ENCODE data around the gene RPGR. TPM values are rescaled to one million over a fixed set of nuclear protein-coding genes. Genes with fewer than 3 reads are reported as not detected.

Gene RPGR
- polyA plus RNA-seq, 2 donors: 4.3 to 10.0 TPM

- Histone ChIP-seq H3K4me3 (ENCODE audit: low read depth in 1 of 2, low read length in 2 of 2) (no peak overlapping the region), H3K27me3 (ENCODE audit: control insufficient read depth in 1 of 2, insufficient read depth in 2 of 2, low read length in 2 of 2) (no peaks in the 10 kb centered on the region), H3K9me3 (ENCODE audit: control insufficient read depth in 2 of 2, insufficient read depth in 1 of 2, low read depth in 1 of 2, low read length in 1 of 2) (no peaks in the 10 kb centered on the region), H3K27ac (ENCODE audit: low read depth in 2 of 2, low read length in 1 of 2) (no peak overlapping the region), H3K4me1 (ENCODE audit: control insufficient read depth in 2 of 2, insufficient read depth in 2 of 2, low read length in 1 of 2) (no peaks in the 10 kb centered on the region), H3K36me3 (ENCODE audit: control insufficient read depth in 2 of 2, insufficient read depth in 2 of 2, low read length in 1 of 2) (no peaks in the 10 kb centered on the region)
- 73 to 74% methylated on average over 3 of the region's 3 CpGs for WGBS, 2 donors
Observed at GRCh38 chrX:38305971-38306370, 21.3 kb downstream of the RPGR start.

- no peaks in the 10 kb centered on the region for H3K4me1 ChIP-seq (ENCODE audit: control insufficient read depth in 2 of 2, insufficient read depth in 2 of 2, low read length in 1 of 2)
Observed at GRCh38 chrX:38304010-38304409, 23.3 kb downstream of the RPGR start.

GRCh38 chrX:38293741-38294140 is 33.6 kb downstream of the RPGR start:
- 49 to 72% methylated on average over 2 of the region's 2 CpGs for WGBS, 2 donors
- Histone ChIP-seq H3K36me3 (ENCODE audit: control insufficient read depth in 2 of 2, insufficient read depth in 2 of 2, low read length in 1 of 2) (no peaks in the 10 kb centered on the region), H3K4me3 (ENCODE audit: low read depth in 1 of 2, low read length in 2 of 2) (no peak overlapping the region), H3K27me3 (ENCODE audit: control insufficient read depth in 1 of 2, insufficient read depth in 2 of 2, low read length in 2 of 2) (no peaks in the 10 kb centered on the region), H3K9me3 (ENCODE audit: control insufficient read depth in 2 of 2, insufficient read depth in 1 of 2, low read depth in 1 of 2, low read length in 1 of 2) (peaks cover 0 to 3% of the 10 kb centered on the region in 2 donors), H3K27ac (ENCODE audit: low read depth in 2 of 2, low read length in 1 of 2) (no peak overlapping the region), H3K4me1 (ENCODE audit: control insufficient read depth in 2 of 2, insufficient read depth in 2 of 2, low read length in 1 of 2) (no peaks in the 10 kb centered on the region)

More at GRCh38 chrX:38304010-38304409, 23.3 kb downstream of the RPGR start:
- H3K27ac ChIP-seq (ENCODE audit: low read depth in 2 of 2, low read length in 1 of 2): no peak overlapping the region
- no peaks in the 10 kb centered on the region for H3K9me3 ChIP-seq (ENCODE audit: control insufficient read depth in 2 of 2, insufficient read depth in 1 of 2, low read depth in 1 of 2, low read length in 1 of 2)
- H3K4me3 ChIP-seq (ENCODE audit: low read depth in 1 of 2, low read length in 2 of 2): no peak overlapping the region
- 49 to 58% methylated on average over 4 of the region's 4 CpGs for WGBS, 2 donors
- H3K27me3 ChIP-seq (ENCODE audit: control insufficient read depth in 1 of 2, insufficient read depth in 2 of 2, low read length in 2 of 2): no peaks in the 10 kb centered on the region
- H3K36me3 ChIP-seq (ENCODE audit: control insufficient read depth in 2 of 2, insufficient read depth in 2 of 2, low read length in 1 of 2): no peaks in the 10 kb centered on the region

- H3K36me3 ChIP-seq (ENCODE audit: control insufficient read depth in 2 of 2, insufficient read depth in 2 of 2, low read length in 1 of 2): no peaks in the 10 kb centered on the region
- no peak overlapping the region for H3K4me3 ChIP-seq (ENCODE audit: low read depth in 1 of 2, low read length in 2 of 2)
- peaks cover 0 to 3% of the 10 kb centered on the region in 2 donors for H3K9me3 ChIP-seq (ENCODE audit: control insufficient read depth in 2 of 2, insufficient read depth in 1 of 2, low read depth in 1 of 2, low read length in 1 of 2)
- 84 to 95% methylated on average over 5 of the region's 5 CpGs for WGBS, 2 donors
- no peaks in the 10 kb centered on the region for H3K4me1 ChIP-seq (ENCODE audit: control insufficient read depth in 2 of 2, insufficient read depth in 2 of 2, low read length in 1 of 2)
- H3K27me3 ChIP-seq (ENCODE audit: control insufficient read depth in 1 of 2, insufficient read depth in 2 of 2, low read length in 2 of 2): no peaks in the 10 kb centered on the region
- H3K27ac ChIP-seq (ENCODE audit: low read depth in 2 of 2, low read length in 1 of 2): no peak overlapping the region
Observed at GRCh38 chrX:38287674-38288073, 39.6 kb downstream of the RPGR start.

- 93 to 95% methylated on average over 1 of the region's 1 CpG for WGBS, 2 donors
Observed at GRCh38 chrX:38285649-38286048, 41.7 kb downstream of the RPGR start.

GRCh38 chrX:38282049-38282448 is 45.3 kb downstream of the RPGR start:
- Histone ChIP-seq H3K36me3 (ENCODE audit: control insufficient read depth in 2 of 2, insufficient read depth in 2 of 2, low read length in 1 of 2) (no peaks in the 10 kb centered on the region), H3K27me3 (ENCODE audit: control insufficient read depth in 1 of 2, insufficient read depth in 2 of 2, low read length in 2 of 2) (no peaks in the 10 kb centered on the region), H3K9me3 (ENCODE audit: control insufficient read depth in 2 of 2, insufficient read depth in 1 of 2, low read depth in 1 of 2, low read length in 1 of 2) (no peaks in the 10 kb centered on the region), H3K27ac (ENCODE audit: low read depth in 2 of 2, low read length in 1 of 2) (no peak overlapping the region), H3K4me3 (ENCODE audit: low read depth in 1 of 2, low read length in 2 of 2) (no peak overlapping the region), H3K4me1 (ENCODE audit: control insufficient read depth in 2 of 2, insufficient read depth in 2 of 2, low read length in 1 of 2) (no peaks in the 10 kb centered on the region)
- 63 to 81% methylated on average over 1 of the region's 1 CpG for WGBS, 2 donors

More at GRCh38 chrX:38285649-38286048, 41.7 kb downstream of the RPGR start:
- Histone ChIP-seq H3K4me3 (ENCODE audit: low read depth in 1 of 2, low read length in 2 of 2) (no peak overlapping the region), H3K9me3 (ENCODE audit: control insufficient read depth in 2 of 2, insufficient read depth in 1 of 2, low read depth in 1 of 2, low read length in 1 of 2) (no peaks in the 10 kb centered on the region), H3K36me3 (ENCODE audit: control insufficient read depth in 2 of 2, insufficient read depth in 2 of 2, low read length in 1 of 2) (no peaks in the 10 kb centered on the region), H3K4me1 (ENCODE audit: control insufficient read depth in 2 of 2, insufficient read depth in 2 of 2, low read length in 1 of 2) (no peaks in the 10 kb centered on the region), H3K27me3 (ENCODE audit: control insufficient read depth in 1 of 2, insufficient read depth in 2 of 2, low read length in 2 of 2) (no peaks in the 10 kb centered on the region), H3K27ac (ENCODE audit: low read depth in 2 of 2, low read length in 1 of 2) (no peak overlapping the region)

- Histone ChIP-seq H3K4me1 (ENCODE audit: control insufficient read depth in 2 of 2, insufficient read depth in 2 of 2, low read length in 1 of 2) (no peaks in the 10 kb centered on the region), H3K36me3 (ENCODE audit: control insufficient read depth in 2 of 2, insufficient read depth in 2 of 2, low read length in 1 of 2) (no peaks in the 10 kb centered on the region), H3K27me3 (ENCODE audit: control insufficient read depth in 1 of 2, insufficient read depth in 2 of 2, low read length in 2 of 2) (no peaks in the 10 kb centered on the region), H3K4me3 (ENCODE audit: low read depth in 1 of 2, low read length in 2 of 2) (no peak overlapping the region), H3K9me3 (ENCODE audit: control insufficient read depth in 2 of 2, insufficient read depth in 1 of 2, low read depth in 1 of 2, low read length in 1 of 2) (no peaks in the 10 kb centered on the region), H3K27ac (ENCODE audit: low read depth in 2 of 2, low read length in 1 of 2) (no peak overlapping the region)
- WGBS, 2 donors: 62 to 73% methylated on average over 2 of the region's 2 CpGs
Observed at GRCh38 chrX:38279188-38279587, 48.1 kb downstream of the RPGR start.

GRCh38 chrX:38278682-38279081 is 48.6 kb downstream of the RPGR start:
- 46 to 56% methylated on average over 1 of the region's 1 CpG for WGBS, 2 donors

GRCh38 chrX:38277802-38278201 is 49.5 kb downstream of the RPGR start:
- Histone ChIP-seq H3K27me3 (ENCODE audit: control insufficient read depth in 1 of 2, insufficient read depth in 2 of 2, low read length in 2 of 2) (no peaks in the 10 kb centered on the region), H3K4me3 (ENCODE audit: low read depth in 1 of 2, low read length in 2 of 2) (no peak overlapping the region), H3K27ac (ENCODE audit: low read depth in 2 of 2, low read length in 1 of 2) (no peak overlapping the region), H3K36me3 (ENCODE audit: control insufficient read depth in 2 of 2, insufficient read depth in 2 of 2, low read length in 1 of 2) (no peaks in the 10 kb centered on the region), H3K9me3 (ENCODE audit: control insufficient read depth in 2 of 2, insufficient read depth in 1 of 2, low read depth in 1 of 2, low read length in 1 of 2) (no peaks in the 10 kb centered on the region), H3K4me1 (ENCODE audit: control insufficient read depth in 2 of 2, insufficient read depth in 2 of 2, low read length in 1 of 2) (no peaks in the 10 kb centered on the region)
- WGBS, 2 donors: 69 to 85% methylated on average over 2 of the region's 2 CpGs

More at GRCh38 chrX:38278682-38279081, 48.6 kb downstream of the RPGR start:
- no peaks in the 10 kb centered on the region for H3K36me3 ChIP-seq (ENCODE audit: control insufficient read depth in 2 of 2, insufficient read depth in 2 of 2, low read length in 1 of 2)
- H3K4me3 ChIP-seq (ENCODE audit: low read depth in 1 of 2, low read length in 2 of 2): no peak overlapping the region
- H3K27me3 ChIP-seq (ENCODE audit: control insufficient read depth in 1 of 2, insufficient read depth in 2 of 2, low read length in 2 of 2): no peaks in the 10 kb centered on the region
- no peaks in the 10 kb centered on the region for H3K9me3 ChIP-seq (ENCODE audit: control insufficient read depth in 2 of 2, insufficient read depth in 1 of 2, low read depth in 1 of 2, low read length in 1 of 2)
- no peak overlapping the region for H3K27ac ChIP-seq (ENCODE audit: low read depth in 2 of 2, low read length in 1 of 2)
- no peaks in the 10 kb centered on the region for H3K4me1 ChIP-seq (ENCODE audit: control insufficient read depth in 2 of 2, insufficient read depth in 2 of 2, low read length in 1 of 2)

- H3K36me3 ChIP-seq (ENCODE audit: control insufficient read depth in 2 of 2, insufficient read depth in 2 of 2, low read length in 1 of 2): no peaks in the 10 kb centered on the region
- no peak overlapping the region for H3K4me3 ChIP-seq (ENCODE audit: low read depth in 1 of 2, low read length in 2 of 2)
- no peaks in the 10 kb centered on the region for H3K4me1 ChIP-seq (ENCODE audit: control insufficient read depth in 2 of 2, insufficient read depth in 2 of 2, low read length in 1 of 2)
- no peaks in the 10 kb centered on the region for H3K9me3 ChIP-seq (ENCODE audit: control insufficient read depth in 2 of 2, insufficient read depth in 1 of 2, low read depth in 1 of 2, low read length in 1 of 2)
- no peak overlapping the region for H3K27ac ChIP-seq (ENCODE audit: low read depth in 2 of 2, low read length in 1 of 2)
- WGBS, 2 donors: 31 to 36% methylated on average over 2 of the region's 2 CpGs
- no peaks in the 10 kb centered on the region for H3K27me3 ChIP-seq (ENCODE audit: control insufficient read depth in 1 of 2, insufficient read depth in 2 of 2, low read length in 2 of 2)
Observed at GRCh38 chrX:38277136-38277535, 50.2 kb downstream of the RPGR start.
